ENCODE data around the gene PGS1. TPM values are rescaled to one million over a fixed set of nuclear protein-coding genes. Genes with fewer than 3 reads are reported as not detected.

PGS1 gene
- total RNA-seq, 1 donor from 2014 or later = 85.5 TPM

DNA sequence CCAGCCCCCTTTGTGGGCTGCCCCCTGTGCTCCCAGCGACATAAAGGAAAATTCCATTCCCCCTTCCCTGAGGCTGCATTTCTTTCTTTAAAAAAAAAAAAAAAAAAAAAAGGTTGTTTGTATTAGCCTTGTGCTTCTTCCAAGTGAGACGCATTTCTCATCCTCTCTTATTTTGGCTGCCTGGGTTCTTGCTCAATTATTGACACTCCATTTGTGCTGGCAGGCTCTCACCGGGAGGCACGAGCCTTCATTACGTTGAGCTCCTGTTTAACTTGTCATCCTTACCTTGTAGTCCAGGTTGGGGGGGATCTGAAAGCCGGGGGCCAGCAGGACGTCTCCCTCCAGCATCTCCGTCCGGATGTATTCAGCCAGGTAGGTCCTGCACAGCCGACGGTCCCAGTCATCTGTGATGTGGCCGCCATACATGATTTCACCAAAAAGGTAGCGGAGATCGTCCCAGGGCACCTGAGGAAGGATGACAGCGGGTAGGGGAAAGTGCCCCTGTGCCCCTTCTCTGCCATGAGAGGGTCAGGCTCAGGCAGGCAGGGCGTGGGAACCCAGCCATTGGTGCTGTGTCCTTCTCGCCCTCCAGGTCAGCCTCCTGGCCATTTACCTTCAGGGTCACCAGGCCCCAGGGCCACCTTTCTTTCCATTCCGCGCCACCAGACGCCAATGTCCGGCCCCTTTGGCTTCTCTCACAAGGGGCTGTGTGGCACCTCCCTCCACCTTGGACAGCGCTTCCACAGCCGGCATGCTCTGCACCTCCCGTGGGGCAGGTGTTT is 50.6 kb downstream of the PGS1 start:
- TF ChIP-seq, protein P1, sequence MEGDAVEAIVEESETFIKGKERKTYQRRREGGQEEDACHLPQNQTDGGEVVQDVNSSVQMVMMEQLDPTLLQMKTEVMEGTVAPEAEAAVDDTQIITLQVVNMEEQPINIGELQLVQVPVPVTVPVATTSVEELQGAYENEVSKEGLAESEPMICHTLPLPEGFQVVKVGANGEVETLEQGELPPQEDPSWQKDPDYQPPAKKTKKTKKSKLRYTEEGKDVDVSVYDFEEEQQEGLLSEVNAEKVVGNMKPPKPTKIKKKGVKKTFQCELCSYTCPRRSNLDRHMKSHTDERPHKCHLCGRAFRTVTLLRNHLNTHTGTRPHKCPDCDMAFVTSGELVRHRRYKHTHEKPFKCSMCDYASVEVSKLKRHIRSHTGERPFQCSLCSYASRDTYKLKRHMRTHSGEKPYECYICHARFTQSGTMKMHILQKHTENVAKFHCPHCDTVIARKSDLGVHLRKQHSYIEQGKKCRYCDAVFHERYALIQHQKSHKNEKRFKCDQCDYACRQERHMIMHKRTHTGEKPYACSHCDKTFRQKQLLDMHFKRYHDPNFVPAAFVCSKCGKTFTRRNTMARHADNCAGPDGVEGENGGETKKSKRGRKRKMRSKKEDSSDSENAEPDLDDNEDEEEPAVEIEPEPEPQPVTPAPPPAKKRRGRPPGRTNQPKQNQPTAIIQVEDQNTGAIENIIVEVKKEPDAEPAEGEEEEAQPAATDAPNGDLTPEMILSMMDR (IDR thresholded peaks at IDR 0.05; ENCODE audit: unreplicated experiment) = no peak
- peaks cover 13% of the 10 kb centered on the region for H3K27me3 Mint-ChIP-seq (ENCODE audit: unreplicated experiment)
- H3K27ac Mint-ChIP-seq (ENCODE audit: unreplicated experiment) = no peak overlapping the region
- H3K36me3 Mint-ChIP-seq (ENCODE audit: low read depth, unreplicated experiment) = peaks cover 30% of the 10 kb centered on the region
- no peaks in the 10 kb centered on the region for H3K9me3 Mint-ChIP-seq (ENCODE audit: unreplicated experiment)
- H3K4me1 Mint-ChIP-seq (ENCODE audit: unreplicated experiment) = peaks cover 4% of the 10 kb centered on the region
- DNase-seq (ENCODE audit: low spot score) = no peak
- H3K4me3 Mint-ChIP-seq (ENCODE audit: unreplicated experiment) = no peak overlapping the region

DNA sequence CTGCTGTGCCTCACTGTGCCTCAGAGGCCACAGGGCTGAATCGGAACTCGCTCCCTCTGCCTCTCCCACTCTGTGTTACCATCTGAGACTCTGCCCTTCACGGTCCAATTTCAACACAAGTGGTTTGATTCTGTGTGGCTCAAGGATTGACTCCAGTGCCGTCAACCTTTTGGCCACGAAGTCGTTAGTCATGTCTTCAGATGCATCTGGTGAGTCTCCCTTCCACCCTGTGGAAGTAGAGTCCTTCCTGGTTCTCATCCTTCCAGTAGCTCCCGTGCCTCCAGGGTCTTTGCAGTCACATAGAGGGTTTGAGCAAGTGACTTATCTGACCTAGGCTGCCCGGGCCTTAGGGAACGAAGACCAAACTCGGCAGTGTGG is 51.2 kb downstream of the PGS1 start:
- Mint-ChIP-seq H3K4me3 (ENCODE audit: unreplicated experiment) (no peak overlapping the region), H3K27ac (ENCODE audit: unreplicated experiment) (no peak overlapping the region), H3K36me3 (ENCODE audit: low read depth, unreplicated experiment) (peaks cover 25% of the 10 kb centered on the region), H3K27me3 (ENCODE audit: unreplicated experiment) (peaks cover 10% of the 10 kb centered on the region), H3K9me3 (ENCODE audit: unreplicated experiment) (no peaks in the 10 kb centered on the region), H3K4me1 (ENCODE audit: unreplicated experiment) (peaks cover 6% of the 10 kb centered on the region)
- TF ChIP-seq, protein P1 (IDR thresholded peaks at IDR 0.05; ENCODE audit: unreplicated experiment) = no peak
- no peak for DNase-seq (ENCODE audit: low spot score)

DNA sequence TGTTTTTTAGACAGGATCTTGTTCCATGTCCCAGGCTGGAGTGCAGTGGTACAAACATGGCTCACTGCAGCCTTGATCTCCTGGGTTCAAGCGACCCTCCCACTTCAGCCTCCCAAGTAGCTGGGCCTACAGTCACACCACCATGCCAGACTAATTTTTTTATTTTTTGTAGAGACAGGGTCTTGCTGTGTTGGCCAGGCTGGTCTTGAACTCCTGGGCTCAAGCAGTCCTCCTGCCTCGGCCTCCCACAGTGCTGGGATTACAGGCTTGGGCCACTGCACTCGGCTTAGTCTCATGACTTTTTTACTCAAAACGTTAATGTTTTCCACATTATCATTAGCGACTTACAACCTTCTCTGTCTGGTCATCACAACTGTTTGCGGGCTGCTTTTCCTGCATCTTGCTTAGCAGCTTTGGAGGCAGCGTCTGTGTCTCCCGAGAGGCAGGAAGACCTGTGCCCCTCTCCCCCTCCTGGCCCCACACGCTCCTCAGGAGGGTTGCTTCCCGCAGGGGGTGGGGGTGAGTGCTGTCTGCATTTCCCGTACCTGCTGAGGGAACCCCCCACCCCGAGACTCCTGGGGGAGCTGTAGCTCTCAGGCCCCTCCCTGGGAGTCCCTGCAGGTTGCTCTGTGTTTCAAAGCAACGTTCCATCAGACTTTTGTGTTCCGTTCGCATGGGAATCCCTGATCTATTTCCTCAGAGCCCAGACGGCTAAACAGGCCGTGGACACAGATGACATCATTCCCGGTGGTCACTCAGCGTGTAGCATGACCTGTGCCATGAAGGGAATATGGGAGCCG is 52.6 kb downstream of the PGS1 start:
- peaks cover 25% of the 10 kb centered on the region for H3K36me3 Mint-ChIP-seq (ENCODE audit: low read depth, unreplicated experiment)
- no peaks in the 10 kb centered on the region for H3K9me3 Mint-ChIP-seq (ENCODE audit: unreplicated experiment)
- no peak overlapping the region for H3K4me3 Mint-ChIP-seq (ENCODE audit: unreplicated experiment)
- no peak for DNase-seq (ENCODE audit: low spot score)
- H3K27ac Mint-ChIP-seq (ENCODE audit: unreplicated experiment) = no peak overlapping the region
- peaks cover 9% of the 10 kb centered on the region for H3K27me3 Mint-ChIP-seq (ENCODE audit: unreplicated experiment)
- H3K4me1 Mint-ChIP-seq (ENCODE audit: unreplicated experiment) = peaks cover 6% of the 10 kb centered on the region
- TF ChIP-seq, protein P1 (IDR thresholded peaks at IDR 0.05; ENCODE audit: unreplicated experiment) = no peak

DNA sequence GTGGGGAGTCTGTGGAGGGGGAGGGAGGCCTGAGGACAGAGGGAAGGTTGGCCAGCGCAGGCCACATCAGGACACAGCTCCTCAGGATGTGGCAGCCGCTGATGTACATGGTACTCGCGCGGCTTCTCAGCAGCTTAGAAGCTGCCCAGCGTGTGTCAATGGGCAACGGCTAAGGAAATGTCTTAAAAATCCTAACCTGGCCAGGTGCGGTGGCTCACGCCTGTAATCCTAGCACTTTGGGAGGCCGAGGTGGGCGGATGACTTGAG is 53.2 kb downstream of the PGS1 start:
- DNase-seq (ENCODE audit: low spot score) = no peak
- peaks cover 25% of the 10 kb centered on the region for H3K36me3 Mint-ChIP-seq (ENCODE audit: low read depth, unreplicated experiment)
- no peak overlapping the region for H3K4me3 Mint-ChIP-seq (ENCODE audit: unreplicated experiment)
- H3K27ac Mint-ChIP-seq (ENCODE audit: unreplicated experiment) = no peak overlapping the region
- H3K4me1 Mint-ChIP-seq (ENCODE audit: unreplicated experiment) = peaks cover 6% of the 10 kb centered on the region
- no peaks in the 10 kb centered on the region for H3K9me3 Mint-ChIP-seq (ENCODE audit: unreplicated experiment)
- TF ChIP-seq, protein P1 (IDR thresholded peaks at IDR 0.05; ENCODE audit: unreplicated experiment) = no peak
- peaks cover 14% of the 10 kb centered on the region for H3K27me3 Mint-ChIP-seq (ENCODE audit: unreplicated experiment)

Data from endothelial cell (in vitro differentiated cells).